GM21825 (cell line): ENCODE results near the gene ACAT2.
"Not testable (repeated sequence)": the region's sequence is repeated elsewhere in the genome, so short reads cannot be mapped to it uniquely, and the experiment has no call there.

Source experiments
- ATAC-seq: cut with Tn5 transposase; IDR thresholded peaks from one replicate; pipeline ENCODE4 v1.9.1; 2021; ENCODE audit warnings: mild to moderate bottlenecking, moderate library complexity; ENCODE audit not compliant: unreplicated experiment

Gene ACAT2

GRCh38 chr6:159806021-159806458 is 44.2 kb downstream of the ACAT2 start:
- ATAC-seq, result no peak

GRCh38 chr6:159807150-159807858 is 45.5 kb downstream of the ACAT2 start:
- ATAC-seq, result no peak

- ATAC-seq, result no peak
These were observed 46.8 kb downstream of the ACAT2 start for GRCh38 chr6:159808647-159809046.

- ATAC-seq, result peak; percentile 66
These were observed 47.3 kb downstream of the ACAT2 start for GRCh38 chr6:159809149-159809548.

GRCh38 chr6:159813781-159814180 is 51.9 kb downstream of the ACAT2 start:
- no peak for ATAC-seq

GRCh38 chr6:159815410-159815809 is 53.6 kb downstream of the ACAT2 start:
- no peak for ATAC-seq

GRCh38 chr6:159816775-159817174 is 54.9 kb downstream of the ACAT2 start:
- ATAC-seq, result not testable (repeated sequence)

- ATAC-seq, result no peak
These were observed 56.3 kb downstream of the ACAT2 start for GRCh38 chr6:159817951-159818739.

GRCh38 chr6:159819098-159819497 is 57.3 kb downstream of the ACAT2 start:
- no peak for ATAC-seq

GRCh38 chr6:159819932-159820640 is 58.2 kb downstream of the ACAT2 start:
- no peak for ATAC-seq

GRCh38 chr6:159821122-159821521 is 59.3 kb downstream of the ACAT2 start:
- no peak for ATAC-seq

GRCh38 chr6:159821726-159822125 is 59.9 kb downstream of the ACAT2 start:
- no peak for ATAC-seq

GRCh38 chr6:159823953-159824352 is 62.1 kb downstream of the ACAT2 start:
- no peak for ATAC-seq

GRCh38 chr6:159824690-159825089 is 62.8 kb downstream of the ACAT2 start:
- ATAC-seq, result not testable (repeated sequence)

- ATAC-seq, result no peak
These were observed 64.2 kb downstream of the ACAT2 start for GRCh38 chr6:159826004-159826403.

- ATAC-seq, result no peak
These were observed 65.3 kb downstream of the ACAT2 start for GRCh38 chr6:159826968-159827647.

GRCh38 chr6:159828074-159828473 is 66.2 kb downstream of the ACAT2 start:
- ATAC-seq, result no peak
